HG02981 (cell line): ENCODE measurements around the gene MND1.

Source experiments
- ATAC-seq: cut with Tn5 transposase; IDR thresholded peaks from one replicate; pipeline ENCODE4 v1.9.1; 2021; ENCODE audit warnings: mild to moderate bottlenecking, moderate library complexity; ENCODE audit not compliant: unreplicated experiment

The MND1 gene, protein sequence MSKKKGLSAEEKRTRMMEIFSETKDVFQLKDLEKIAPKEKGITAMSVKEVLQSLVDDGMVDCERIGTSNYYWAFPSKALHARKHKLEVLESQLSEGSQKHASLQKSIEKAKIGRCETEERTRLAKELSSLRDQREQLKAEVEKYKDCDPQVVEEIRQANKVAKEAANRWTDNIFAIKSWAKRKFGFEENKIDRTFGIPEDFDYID

DNA sequence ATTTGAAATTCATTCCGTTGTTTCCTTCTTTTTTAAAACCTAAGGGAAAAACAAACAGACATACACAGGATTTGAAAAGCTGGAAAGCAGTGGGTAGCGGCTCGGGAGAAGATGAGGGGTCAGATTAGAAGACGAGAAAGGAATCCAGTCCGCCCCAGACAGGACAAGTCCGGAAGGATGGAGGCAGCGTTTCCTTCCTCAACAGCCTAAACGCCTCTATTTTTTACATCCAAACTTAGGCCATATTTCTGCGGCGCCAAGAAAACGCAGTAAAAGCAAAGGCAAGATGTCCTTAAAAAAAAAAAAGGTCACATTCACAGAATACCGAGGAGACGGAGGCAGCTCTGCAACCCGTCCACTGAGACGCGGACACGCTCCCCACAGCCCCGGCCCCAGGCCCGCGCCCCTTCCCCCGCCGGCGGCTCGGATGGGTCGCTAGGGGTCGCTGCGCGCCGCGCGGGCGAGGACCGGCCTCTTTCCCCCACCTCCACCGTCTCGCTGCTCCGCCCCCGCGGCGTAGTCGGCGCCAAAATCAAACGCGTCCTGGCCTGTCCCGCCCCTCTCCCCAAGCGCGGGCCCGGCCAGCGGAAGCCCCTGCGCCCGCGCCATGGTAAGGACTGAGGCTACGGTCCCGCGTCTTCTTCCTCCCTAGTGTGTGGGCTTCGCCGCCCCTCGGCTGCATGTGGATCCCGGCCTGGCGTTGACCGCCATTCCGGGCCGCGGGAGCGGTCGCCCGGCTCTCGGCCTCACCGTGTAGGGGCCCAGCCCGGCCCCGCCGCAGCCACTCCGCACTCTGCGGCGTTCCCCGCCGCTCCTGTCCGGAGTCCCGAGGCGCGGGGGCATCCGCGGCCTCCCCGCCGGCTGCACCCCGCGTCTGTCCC is at the start of gene MND1:
MND1 (plus strand) TSS at position 558 of the 881 bp plus-strand sequence; CDS start at position 608, 50 bp downstream.
- ATAC-seq = peak; percentile 74

DNA sequence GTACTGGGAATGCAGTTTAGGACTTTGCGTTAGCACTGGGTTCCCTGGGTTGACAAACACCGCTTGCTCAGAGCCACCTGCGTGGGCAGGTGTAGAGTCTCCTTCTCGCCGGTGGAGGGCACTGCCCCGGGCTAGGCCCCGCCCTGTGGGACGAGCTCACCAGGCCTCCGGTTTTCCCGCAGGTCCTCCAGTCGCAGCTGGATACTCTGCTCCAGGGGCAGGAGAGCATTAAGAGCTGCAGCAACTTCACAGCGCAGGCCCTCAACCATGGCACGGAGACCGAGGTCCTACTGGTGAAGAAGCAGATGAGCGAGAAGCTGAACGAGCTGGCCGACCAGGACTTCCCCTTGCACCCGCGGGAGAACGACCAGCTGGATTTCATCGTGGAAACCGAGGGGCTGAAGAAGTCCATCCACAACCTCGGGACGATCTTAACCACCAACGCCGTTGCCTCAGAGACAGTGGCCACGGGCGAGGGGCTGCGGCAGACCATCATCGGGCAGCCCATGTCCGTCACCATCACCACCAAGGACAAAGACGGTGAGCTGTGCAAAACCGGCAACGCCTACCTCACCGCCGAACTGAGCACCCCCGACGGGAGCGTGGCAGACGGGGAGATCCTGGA is 49.2 kb upstream of the MND1 start:
- no peak for ATAC-seq

DNA sequence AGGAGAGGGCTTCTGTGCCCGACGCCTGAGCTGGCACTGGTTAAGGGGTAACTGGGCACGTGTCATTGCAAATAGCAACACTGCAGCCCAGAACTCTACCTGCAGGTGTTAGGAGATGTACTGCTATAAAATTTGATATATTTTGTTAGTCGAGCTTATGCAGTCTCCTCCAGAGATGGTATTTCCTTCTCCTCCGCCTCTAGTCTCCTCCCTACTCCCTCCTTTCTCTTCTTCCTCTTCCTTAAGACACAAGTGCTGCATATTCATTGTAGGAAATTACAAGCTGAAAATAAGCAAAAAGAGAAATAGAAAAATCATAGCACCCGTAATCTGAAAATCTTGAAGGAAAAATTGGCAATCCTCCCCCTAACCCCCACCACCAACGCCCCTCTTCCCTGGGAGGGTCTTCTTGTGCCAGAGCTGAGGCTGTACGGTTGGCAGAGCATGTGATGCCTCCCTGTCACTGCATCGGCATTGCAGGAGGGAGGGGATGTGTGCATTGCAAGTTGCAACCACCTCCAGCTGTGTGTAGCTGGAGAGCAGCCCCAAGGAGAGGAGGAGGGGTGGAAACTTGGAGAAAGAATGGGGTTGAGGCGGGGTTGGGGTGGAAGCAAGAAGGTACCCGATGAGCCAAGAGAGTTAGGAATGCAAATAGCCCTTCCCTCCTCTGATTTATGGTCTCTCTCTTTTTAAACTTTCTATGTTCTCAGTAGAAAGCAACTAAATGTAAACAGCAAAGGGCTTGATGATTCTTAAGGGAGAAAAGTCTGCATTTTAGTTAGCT is 48.3 kb upstream of the MND1 start:
- no peak for ATAC-seq

DNA sequence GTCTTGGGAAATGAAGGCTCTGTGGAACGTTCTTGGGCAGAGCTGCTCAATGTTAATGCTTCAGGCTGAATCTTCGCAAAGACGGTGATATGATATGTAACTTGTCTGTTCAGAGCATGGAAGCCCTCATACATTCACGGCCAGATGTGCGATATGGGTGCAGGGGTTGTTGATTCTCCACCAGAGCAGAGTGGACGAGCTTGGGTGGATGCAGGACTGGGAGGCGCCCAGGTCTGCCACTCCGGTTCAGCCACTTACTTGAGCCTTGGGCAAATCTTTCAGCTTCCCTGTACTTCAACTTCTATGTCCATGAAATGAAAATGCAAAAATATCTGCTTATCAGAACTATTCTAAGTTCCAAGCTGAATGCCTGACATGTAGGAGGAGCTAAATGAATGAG is 47.4 kb upstream of the MND1 start:
- ATAC-seq = no peak

DNA sequence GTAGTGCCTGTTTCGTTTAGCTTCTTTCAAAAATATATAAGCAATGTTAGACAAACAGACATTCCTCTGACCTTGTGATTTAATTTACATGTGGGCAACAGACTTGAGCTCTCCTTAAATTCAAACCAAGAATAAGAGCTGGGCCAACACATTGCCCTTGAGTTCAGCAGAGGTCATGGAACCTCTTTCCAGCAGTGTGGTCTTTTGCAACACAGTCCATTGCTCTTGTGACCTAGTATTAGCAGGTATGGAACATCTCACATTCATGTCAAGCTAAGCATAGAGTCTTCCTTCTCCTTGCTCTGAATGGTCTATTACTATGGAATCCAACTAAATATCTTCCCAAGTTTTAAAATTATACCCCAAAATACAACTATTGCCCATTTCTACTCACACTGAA is 33.7 kb upstream of the MND1 start:
- ATAC-seq = no peak

DNA sequence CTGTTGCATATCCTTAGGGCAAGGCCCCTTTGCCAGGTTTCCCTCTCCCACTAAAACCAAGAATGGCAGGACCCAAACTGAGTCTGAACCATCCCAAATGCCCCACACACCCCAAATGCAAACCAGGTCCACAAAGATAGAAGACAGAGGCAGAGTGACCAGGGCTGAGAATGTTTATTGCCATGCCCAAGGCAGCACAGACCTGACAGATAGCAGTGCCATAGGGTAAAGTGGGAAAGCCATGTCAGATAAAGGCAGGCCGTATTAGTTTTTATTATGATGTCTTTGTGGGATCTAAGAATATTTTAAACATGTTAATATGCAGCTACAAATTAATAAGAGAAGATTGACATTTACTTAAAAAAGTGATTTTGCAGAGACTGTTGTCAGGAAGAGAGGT is 29.6 kb upstream of the MND1 start:
- ATAC-seq = no peak

DNA sequence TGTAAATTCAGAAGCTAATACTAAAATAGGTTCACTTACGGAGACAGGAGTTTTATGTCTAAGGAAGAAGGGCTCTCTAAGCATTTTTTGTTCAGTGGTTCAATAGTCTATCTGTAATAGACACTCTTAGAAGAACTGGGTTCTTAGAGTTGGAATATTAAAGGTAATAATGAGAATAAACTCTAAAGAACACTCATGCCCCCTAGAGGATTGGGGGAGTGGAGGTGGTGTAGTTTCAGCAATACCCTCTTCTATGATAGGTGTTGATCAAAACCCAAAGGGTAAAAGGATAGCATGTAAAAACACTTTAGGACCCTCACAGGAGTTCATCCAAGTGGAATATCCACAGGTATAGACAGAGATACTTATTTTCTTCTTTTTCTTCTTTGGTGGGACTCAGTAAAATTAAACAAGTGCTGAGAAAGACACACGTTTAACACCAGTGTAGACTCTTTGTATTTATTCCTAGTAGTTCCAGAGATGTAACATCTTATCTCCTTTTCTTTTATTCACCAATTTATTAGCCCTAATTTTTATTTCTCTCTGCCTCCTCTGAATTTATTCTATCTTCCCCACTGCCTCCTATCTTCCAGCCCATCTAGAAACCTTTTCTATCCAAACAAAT is 25.7 kb upstream of the MND1 start:
- peak; percentile 57 for ATAC-seq

DNA sequence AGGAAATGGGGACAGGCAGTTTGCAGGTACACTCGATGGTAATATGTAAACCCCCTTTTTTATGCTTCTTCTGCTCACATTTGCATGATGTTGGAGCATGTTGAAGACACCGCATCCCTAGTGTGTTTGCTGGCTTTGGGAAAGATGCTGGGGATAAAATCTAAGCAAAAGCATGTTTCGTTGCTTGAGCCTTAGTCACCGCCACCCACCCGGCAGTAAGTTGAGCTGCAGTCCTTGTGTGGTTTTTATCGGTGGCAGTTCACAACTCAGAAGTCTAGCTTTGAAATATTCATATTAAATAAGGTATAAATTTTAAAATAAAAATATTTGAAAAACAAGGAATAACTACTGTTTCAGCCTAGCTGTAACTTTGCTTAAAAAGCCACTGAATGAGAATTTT is 21.7 kb upstream of the MND1 start:
- no peak for ATAC-seq

DNA sequence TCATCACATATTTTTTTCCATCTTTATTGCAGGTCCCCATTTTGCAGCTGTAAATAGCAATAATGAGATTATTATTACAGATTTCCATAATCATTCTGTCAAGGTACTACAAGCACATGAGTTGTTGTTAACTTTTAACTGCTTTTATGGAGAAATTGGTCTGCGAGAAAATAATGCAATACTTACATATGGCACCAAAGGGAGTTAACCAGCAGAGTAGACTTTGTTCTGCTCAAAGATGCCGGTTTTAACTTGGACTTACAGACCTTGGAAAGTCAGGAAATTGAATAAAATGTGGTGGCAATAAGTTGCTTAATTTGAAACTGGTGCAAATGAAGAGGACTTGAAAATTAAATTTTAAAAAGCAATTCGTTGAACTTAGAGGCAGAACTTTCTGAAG is 20.4 kb upstream of the MND1 start:
- ATAC-seq = no peak

DNA sequence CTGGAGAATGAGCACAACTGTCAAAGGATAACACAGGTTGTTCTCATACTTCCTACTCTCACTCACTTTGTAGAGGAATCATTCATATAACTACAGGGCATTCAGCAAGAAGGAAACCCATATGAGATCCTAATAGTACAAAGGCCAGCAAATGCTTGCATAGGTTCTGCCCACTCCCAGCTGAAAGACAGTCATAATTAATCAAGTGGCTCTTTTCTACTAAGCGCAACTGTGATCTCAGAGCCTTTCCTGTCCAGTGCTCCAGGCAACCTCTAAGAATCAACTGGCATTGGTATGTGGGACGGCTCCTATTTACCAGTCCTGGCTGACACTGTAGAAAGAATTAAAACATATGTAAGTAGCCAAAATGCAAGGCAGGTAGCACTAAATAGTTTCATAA is 18.9 kb upstream of the MND1 start:
- no peak for ATAC-seq

DNA sequence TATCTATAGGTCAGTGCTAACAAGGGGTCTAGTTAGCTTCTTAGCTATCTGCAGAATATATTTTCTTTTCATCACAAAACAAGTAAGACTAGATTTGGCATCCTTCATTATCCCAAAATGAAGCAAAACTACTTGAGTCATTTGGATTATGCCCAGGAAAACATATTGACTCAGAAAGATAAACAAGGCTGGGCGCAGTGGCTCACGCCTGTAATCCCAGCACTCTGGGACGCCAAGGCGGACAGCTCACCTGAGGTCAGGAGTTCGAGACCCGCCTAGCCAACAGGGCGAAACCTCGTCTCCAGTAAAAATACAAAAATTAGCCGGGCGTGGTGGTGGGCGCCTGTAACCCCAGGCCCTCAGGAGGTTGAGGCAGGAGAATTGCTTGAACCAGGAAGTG is 18.0 kb upstream of the MND1 start:
- ATAC-seq = no peak

DNA sequence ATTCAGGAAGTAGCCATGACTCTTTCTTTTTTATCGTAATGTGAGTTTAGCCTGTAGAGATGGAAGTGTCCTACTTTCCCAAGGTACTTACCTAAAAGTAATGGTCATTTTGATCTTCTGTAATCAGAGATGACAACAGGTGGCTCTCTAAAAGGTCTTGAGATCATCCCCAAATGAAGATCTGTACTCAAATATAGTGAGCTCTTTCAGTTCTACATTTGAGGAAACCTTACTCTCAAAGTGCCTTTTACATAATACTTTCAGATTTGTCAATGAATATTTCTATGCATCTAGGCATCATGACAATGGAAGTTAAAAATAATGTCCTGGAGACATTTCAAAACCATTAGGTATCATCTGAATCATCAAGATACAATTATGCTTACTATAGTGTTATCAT is 17.2 kb upstream of the MND1 start:
- ATAC-seq = no peak

DNA sequence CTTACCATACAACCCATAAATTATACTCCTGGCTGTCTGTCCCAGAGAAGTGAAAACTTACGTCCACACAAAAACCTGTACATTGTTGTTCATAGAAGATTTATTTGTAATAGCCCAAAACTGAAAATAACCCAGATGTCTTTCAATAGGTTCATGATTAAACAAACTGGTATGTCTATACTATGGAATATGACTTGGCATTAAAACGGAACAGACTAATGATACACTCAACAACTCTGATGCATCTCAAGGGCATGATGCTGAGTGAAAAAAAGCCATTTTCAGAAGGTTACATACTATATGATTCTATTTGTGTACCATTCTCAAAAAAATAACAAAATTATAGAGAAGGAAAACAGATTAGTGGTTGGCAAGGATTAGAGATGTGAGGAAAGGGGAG is 11.6 kb upstream of the MND1 start:
- no peak for ATAC-seq

DNA sequence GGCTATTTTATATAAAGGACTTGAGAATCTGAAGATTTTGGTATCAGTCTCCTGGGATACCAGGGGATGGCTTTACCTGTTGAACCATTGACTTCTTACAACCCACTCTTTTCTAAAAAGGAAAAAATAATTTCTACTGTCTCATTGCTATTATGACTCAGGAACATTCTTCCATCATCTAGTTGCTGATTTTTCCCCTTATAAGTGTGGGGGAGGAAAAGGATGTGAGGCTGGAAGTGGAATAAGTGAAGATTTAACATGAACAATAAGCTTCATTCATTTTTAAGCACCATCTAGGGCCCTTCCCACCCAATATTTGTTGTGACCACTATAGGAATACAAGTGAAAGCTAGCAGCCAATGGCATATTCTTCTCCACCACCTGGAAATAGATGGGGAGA is 10.6 kb upstream of the MND1 start:
- no peak for ATAC-seq

DNA sequence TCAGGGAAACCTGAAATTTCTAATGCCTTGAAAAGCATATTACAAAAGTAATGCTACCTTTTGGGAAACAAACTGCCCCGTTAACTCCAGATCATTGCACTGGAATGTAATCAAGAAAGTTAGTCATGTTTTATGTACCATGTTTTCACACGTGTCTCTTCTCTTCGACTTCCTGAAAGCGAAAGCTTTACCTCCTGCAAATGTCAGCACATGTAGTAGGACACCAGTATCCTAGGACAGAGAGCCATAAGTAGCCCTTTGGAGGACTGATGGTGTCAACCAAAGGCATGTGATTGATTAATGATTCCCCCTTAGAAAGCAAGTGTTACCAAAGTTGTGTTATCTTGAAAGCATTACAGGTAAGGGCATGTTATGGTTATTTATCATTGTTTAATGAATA is 8.8 kb upstream of the MND1 start:
- ATAC-seq = no peak

DNA sequence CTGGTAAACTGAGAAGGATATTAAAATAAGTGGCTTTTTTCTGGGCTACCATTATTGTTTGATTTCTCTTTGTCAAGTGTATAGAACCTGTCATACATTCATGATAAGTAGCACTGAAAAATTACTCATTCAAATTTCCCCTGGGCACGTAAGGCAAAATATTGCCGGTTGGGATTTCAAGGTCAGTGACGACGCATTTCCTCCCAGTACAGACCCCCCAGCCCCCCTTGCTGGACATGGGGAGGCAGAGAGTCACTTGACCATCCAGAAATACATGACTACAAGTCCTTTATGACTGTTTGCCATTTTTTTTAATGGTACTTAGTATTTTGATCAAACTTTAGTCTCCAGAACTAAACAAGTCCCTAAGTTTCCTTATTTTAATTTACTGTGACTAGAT is 6.8 kb upstream of the MND1 start:
- ATAC-seq = no peak

DNA sequence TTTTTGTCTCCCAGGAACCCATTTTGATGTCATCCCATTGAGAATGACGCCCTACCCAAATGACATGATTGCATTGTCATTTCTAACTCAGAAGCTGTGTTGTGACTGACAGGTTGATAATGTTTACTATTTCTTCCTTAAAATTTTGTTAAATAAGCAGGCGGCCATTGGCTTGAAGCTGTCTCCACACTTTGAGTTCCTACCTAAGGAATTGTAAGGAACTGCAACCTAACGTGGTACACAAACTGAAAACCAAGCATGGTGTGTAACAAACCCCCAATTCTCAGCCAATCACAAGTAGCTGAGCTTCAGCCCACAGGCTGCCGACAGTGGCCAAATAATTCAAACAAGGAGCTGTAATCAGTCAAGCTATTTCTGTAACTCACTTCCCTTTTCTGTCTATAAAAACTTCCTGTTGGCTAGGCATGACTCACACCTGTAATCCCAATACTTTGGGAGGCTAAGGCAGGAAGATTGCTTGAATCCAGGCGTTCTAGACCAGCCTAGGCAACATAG is 2.9 kb upstream of the MND1 start:
- no peak for ATAC-seq

DNA sequence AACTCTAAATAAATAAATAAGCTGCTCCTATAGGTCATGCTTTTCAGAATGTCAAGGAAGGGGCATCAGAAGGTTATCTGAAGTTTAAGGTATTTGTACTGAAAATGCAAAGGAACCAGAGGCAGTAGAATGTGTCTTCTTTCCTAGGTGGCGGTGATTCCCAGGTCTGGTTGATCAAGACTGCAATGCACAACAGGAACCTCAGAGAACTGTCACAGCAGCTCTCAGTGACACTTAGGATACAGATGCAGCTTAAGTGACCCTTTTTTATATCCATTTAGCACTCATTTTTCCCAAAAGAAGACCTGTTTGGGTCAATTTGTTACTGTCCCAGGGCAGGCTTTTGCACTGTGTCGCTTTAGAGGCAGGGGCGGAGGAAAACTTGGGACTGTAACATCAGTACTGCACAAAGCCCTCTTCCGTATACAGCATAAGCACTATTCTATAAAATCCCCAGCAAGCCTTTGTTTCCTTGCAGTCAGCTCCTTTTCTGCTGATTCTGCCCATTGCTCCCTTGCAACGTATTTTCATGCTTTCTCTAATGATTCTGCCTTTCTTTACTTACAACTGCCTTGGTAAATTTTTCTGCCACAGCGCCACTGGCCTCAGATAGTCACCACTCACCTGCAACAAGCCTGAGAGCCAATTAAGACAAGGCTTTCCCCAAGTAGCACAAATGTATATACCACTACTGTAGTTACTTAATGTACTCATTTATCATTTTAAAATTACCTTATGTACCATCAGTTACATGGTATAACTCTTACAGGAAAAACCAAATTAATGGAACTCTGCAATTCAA is 1.5 kb upstream of the MND1 start:
- no peak for ATAC-seq

DNA sequence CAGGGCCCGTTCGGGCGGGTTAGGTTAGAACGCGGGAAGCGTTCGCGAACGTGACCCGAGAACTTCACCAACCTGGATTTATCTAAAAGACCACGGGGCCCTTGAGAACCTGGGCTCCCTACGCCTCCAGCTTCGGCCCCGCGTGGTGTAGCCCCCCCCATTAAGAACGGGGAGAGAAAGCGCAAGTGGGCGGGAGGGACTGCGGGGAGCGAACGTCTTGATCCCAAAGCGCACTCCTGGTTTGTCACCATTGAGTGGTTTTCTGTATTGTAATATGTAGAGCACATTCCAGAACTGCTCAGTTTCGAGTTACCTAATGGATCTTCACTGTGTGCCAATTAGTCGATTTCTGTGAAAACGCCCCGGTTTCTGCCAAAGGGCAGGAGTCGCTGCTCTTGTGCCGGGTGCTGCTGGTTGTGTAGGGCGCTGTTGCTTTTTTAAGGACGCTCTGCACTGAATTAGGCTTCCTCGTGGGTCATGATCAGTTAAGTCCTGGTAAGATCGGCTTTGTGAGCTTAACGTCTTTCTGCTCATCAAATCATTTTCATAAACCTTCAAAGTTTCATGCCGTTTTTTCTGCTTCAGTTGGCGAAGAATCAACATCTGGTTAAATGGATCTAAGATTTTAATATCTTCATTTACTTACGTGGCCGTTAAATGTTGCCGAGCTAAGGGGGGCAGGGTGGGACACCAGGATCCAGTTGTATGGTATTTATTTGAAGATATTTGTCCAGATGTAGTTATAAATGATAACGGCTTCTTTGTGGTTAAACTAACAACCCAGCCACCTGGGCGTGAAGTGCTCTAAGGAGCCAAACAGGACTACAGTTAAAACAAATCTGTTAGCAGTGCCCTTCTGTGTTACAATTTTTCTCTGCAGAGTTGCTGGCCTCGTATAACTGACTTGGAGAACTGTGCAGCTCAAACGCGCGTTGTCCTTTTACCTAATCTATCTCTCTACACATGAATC is 809 bp downstream of the MND1 start:
- peak; percentile 28 for ATAC-seq
